Measurements from ENCODE around the gene TMEM219. TPM values are rescaled to one million over a fixed set of nuclear protein-coding genes. Genes with fewer than 3 reads are reported as not detected.
"Not testable (repeated sequence)": the region's sequence is repeated elsewhere in the genome, so short reads cannot be mapped to it uniquely, and the experiment has no call there.

Gene TMEM219, protein sequence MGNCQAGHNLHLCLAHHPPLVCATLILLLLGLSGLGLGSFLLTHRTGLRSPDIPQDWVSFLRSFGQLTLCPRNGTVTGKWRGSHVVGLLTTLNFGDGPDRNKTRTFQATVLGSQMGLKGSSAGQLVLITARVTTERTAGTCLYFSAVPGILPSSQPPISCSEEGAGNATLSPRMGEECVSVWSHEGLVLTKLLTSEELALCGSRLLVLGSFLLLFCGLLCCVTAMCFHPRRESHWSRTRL
- 79.7 and 91.0 TPM in 2 replicates for total RNA-seq (2014; rRNA removed)
- 159 TPM for polyA plus RNA-seq (2012)

DNA sequence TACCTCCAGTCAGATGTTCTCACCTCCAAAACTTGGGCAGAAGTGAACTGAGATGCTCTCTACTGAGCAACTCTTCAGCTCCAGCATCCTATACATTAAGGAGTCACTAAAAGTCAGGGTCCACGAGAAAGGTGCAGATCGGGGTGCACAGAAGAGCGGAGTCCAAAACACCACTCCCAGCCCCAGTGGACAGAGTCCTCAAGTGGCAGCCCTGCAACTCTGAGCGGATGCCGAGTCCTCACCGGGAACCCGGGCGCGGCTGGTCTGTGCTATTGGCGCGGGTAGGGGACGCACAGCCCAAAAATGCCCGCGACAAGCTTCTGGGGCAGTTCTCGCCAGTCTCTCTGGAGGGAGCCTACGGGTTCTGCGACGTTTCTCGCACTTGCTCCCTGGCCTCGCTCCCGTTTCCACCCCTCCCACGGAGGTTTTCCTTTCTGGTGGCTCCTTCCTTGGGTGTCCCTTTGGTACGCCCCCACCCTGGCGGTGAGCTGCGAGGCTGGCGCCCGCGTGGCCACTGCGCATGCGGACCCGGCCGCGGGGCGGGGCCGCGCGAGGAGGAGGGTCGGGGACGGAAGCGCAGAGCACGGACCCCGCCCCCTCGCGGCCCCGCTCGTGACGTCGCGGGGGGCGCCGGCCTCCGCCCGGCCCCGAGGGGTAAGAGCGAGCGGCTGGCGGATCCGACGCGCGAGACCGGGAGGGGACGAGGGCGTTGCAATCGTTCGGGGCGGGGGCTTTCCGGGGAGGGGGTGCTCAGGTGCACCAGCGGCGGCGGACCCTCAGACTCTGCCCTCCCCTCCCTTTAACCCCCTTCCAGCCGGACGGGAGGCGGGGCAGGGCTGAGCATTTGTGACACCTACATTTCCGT lies at the start of gene TMEM219:
Gene TMEM219 (plus strand): TSS at position 601 of the 865 bp plus-strand sequence. CDS start 1,065 bp downstream, outside the sequence.
- peak; percentile 85 for DNase-seq (ENCODE audit: low read depth)

GRCh38 chr16:29912087-29912486 lies 49.8 kb upstream of the TMEM219 start:
- no peak for DNase-seq (ENCODE audit: low read depth)

DNA sequence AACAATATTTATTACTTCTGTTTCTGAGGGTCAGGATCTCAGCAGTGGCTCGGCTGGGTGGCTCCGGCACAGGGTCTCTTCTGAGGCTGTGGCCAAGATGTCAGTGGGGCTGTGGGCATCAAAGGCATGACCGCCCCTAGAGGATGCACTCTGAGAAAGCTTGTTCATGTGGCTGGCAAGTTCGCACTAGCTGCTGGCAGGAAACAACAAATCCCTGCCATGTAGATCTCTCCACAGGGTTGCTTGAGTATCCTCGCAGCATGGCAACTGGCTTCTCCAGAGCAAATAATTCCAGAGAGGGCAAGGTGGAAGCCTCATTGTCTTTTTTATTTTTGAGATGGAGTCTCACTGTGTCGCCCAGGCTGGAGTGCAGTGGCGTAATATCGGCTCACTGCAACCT lies 48.4 kb upstream of the TMEM219 start:
- DNase-seq (ENCODE audit: low read depth): no peak

DNA sequence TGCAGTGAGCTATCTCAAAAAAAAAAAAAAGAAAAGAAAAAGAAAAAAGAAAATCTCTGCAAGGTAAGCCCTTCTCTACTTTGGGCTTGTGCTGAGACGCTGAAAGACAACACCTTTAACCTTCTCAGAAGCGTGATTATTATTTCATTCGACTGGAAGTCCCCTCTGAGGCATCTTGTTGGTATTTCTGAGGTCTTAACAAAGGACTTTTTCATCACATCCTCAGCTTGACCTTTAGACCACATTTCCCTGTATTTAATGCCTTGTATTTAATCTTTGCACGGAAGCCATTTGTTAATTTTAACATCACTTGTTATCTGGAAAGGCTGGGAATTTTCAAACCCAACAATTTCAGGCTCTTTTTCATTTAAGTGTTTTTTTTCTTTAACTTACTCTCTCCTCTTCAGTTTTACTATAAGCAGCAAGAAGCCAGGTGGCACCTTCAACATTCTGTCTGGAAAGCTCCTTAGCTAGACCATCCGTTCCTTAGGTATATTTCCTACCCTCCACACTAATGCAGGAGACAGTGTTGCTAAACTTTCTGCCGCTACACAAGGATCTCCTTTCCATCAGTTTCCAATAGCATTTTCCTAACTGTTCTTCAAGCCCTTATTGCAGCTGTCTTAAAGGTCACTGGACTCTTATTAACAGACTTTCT lies 46.2 kb upstream of the TMEM219 start:
- peak; percentile 38 for DNase-seq (ENCODE audit: low read depth)

- no peak for DNase-seq (ENCODE audit: low read depth)
Observed at GRCh38 chr16:29916979-29917378, 44.9 kb upstream of the TMEM219 start.

GRCh38 chr16:29920288-29921033 lies 41.4 kb upstream of the TMEM219 start:
- DNase-seq (ENCODE audit: low read depth): peak; percentile 57

- DNase-seq (ENCODE audit: low read depth): no peak
Observed at GRCh38 chr16:29921034-29921385, 40.9 kb upstream of the TMEM219 start.

GRCh38 chr16:29922326-29922725 lies 39.6 kb upstream of the TMEM219 start:
- DNase-seq (ENCODE audit: low read depth): no peak

DNA sequence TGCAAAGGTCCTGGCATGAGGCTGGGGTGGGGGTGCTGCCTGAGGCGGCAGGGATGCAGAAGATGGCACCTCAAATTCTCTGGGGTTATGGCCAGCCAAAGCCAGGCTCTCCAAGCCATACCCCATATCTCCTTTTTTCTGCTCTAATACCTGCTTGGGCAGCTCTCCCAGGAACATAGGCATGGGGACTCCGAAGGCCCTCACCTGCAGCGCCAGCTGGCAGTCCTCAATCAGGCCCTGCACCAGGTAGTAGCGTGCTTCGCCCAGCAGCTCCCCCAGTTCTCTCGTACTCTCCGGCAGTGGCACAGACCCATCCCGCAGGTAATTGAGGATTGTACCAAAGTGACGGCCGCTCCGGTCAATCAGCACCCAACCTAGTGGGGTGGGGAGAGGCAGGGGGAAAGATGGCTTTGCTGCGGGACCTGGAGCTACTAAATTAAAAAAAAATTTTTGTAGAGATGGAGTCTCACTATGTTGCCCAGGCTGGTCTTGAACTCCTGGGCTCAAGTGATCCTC lies 38.8 kb upstream of the TMEM219 start:
- no peak for DNase-seq (ENCODE audit: low read depth)

- no peak for DNase-seq (ENCODE audit: low read depth)
Observed at GRCh38 chr16:29925105-29925756, 36.6 kb upstream of the TMEM219 start.

DNA sequence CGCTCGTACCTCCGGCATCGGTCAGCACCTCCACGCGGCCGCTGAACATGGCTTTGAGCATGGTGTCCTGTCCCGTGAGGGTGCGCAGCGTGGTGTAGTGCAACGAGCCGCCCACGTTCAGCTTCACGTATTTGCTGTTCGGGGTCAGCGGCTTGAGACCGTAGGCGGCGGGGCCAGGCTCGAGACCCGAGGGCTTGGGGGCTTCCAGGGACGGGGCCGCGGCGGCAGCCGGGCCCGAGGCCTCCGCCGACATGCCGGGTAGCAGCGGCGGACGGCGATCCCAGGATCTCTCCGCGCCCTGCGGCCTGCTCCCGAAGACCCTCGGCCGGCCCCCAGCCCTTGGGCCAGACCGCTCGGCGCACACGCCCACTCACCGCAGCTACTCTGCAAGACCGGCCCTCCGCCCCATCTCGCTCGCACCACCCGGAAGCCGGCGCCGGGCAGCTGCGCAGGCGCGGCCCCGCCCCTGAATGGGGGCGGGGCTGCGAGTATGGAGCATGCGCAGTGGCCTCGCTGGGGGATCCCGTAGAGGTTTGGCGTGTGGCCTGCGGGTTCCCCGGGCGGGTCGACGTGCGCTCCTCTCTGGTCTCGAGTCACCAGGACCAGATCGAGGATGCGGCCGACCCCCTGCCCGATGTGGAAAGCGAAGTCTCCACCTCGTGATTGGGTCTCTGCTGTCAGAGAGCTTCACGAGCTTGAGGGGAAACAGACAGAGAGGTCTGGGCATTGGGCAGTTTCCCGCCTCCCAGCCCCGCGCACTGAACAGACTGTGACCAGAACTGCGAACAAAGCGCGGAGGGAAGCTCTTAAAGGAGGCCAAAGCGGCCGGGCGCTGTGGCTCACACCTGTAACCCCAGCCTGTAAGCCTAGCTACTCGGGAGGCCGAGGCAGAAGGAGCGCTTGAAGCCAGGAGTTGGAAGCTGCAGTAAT lies 35.8 kb upstream of the TMEM219 start, which contains the start of gene KCTD13:
Gene KCTD13 (minus strand): TSS at position 446 of the 930 bp plus-strand sequence. CDS start 193 bp downstream, at position 253.
- peak; percentile 79 for DNase-seq (ENCODE audit: low read depth)

DNA sequence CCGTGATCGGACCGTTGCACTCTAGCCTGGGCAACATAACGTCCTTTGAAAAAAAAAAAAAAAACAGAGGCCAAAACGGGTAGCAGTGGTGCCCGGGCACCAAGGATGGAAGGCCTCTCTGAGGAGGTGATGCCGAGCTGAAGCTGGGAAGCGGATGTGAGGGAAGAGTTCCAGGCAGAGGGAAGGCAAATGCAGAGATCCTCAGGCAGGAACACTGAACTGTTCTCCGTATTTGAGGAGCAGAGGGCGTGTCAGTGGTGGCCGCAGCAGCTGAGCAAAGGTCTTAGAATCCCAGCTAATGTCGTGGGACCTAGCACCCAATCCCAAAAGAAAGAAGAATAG lies 35.2 kb upstream of the TMEM219 start:
- peak; percentile 59 for DNase-seq (ENCODE audit: low read depth)

DNA sequence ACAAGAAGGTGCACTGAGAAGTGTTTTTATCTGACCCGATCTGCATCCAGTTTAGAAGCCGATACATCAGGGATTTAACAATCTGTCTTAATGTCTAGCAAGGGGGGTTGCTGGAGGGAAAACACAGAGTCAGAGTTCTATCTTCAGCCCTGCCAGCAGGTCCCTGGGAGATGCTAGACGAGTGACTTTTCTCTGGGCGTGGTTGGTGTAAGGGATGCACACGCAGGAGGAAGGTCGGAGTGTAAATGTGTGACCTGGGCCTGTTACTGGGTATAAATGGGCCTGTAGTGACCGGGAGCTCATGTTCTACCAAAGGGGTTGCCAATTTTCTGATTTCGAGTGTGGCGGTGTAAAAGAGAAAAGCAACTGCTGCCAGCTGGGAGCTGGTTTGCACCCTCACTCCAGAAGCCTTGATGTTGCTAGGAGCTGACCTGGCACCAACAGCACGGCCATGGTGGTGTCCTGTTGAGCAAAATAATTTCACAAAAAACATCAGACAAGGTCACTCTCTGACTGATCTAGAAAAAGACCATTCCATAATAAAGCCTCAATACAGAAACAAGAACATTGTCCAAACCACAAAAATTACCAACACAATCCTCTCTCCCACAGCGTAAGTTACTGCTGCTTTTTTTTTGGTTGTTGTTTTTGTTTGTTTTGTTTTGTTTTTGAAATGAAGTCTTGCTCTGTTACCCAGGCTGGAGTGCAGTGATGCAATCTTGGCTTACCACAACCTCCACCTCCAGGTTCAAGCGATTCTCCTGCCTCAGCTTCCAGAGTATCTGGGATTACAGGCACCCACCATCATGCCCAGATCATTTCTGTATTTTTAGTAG lies 34.6 kb upstream of the TMEM219 start:
- peak; percentile 25 for DNase-seq (ENCODE audit: low read depth)

GRCh38 chr16:29931750-29932149 lies 30.1 kb upstream of the TMEM219 start:
- DNase-seq (ENCODE audit: low read depth): not testable (repeated sequence)

- peak; percentile 6 for DNase-seq (ENCODE audit: low read depth)
Observed at GRCh38 chr16:29940656-29941055, 21.2 kb upstream of the TMEM219 start.

DNA sequence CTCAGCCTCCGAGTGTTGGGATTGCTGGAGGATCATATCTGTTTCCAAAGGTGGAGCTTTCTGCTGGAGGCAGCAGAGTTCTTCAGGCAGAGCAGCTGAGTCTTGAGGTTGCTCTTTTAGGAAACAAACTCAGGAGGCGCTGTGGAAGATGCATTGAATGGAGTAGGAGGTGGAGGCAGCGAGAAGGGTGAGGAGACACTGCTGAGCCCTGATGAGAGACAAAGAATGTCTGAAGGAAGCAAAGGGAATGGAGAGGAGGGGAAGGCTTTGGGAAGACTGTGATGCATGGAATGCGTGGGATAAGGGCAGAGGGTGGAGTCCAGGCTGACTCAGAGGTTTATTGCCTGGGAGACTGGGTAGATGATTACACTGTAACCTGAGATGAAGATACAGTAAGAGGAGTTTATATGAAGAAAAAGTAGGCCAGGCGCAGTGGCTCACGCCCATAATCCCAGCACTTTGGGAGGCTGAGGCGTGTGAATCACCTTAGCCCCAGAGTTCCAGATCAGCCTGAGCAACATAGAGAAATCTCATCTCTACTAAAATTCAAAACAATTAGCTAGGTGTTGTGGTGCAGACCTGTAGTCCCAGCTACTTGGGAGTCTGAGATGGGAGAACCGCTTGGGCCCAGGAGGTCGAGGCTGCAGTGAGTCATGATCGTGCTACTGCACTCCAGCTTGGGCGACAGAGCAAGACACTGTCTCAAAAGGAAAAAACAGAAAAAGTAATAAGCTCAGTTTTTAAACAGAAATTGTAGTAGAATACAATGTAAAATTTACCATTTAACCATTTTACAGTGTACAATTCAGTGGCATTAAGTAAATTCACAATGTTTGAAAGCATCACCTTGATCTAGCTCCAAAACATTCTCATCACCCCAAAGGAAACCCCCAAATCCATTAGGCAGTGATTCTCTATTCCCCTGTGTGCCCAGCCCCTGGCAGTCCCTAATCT lies 17.8 kb upstream of the TMEM219 start:
- peak; percentile 98 for DNase-seq (ENCODE audit: low read depth)

- no peak for DNase-seq (ENCODE audit: low read depth)
Observed at GRCh38 chr16:29947897-29948296, 14.0 kb upstream of the TMEM219 start.

Measured in LHCN-M2 (cell line).